Hematopoietic multipotent progenitor cell treated with erythropoietin and hydrocortisone succinate and interleukin-3 and kit ligand, for 15 days (in vitro differentiated cells): ENCODE measurements around the gene CMSS1.
A peak's percentile ranks its signal among the peaks of the same experiment; 100 is the strongest.
"Not testable (repeated sequence)": the region's sequence is repeated elsewhere in the genome, so short reads cannot be mapped to it uniquely, and the experiment has no call there.

Experiments used
- DNase-seq: peaks from one replicate; pipeline ENCODE4 v3.0.0-alpha.2; 2015; ENCODE audit warnings: low spot score

CMSS1 gene

DNA sequence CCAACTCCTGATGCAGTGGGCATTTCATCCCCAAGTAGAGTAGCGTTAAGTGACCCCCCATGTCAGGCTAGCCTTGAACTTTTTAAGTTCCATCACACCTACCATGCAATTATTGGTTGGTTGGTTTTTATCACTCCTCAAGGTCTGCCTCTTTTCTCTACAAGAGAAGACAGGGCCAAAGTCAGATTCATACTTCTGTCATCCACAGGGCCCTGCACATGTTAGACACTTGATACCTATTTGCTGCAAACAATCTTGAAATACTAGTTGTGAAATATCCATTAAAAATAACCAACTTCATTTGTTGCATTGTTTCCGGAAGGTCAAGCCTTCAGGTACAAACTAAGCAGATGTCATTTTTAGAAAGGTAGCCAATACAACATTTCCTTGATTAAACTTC lies 1.2 kb downstream of the CMSS1 start:
- DNase-seq, result no peak

DNA sequence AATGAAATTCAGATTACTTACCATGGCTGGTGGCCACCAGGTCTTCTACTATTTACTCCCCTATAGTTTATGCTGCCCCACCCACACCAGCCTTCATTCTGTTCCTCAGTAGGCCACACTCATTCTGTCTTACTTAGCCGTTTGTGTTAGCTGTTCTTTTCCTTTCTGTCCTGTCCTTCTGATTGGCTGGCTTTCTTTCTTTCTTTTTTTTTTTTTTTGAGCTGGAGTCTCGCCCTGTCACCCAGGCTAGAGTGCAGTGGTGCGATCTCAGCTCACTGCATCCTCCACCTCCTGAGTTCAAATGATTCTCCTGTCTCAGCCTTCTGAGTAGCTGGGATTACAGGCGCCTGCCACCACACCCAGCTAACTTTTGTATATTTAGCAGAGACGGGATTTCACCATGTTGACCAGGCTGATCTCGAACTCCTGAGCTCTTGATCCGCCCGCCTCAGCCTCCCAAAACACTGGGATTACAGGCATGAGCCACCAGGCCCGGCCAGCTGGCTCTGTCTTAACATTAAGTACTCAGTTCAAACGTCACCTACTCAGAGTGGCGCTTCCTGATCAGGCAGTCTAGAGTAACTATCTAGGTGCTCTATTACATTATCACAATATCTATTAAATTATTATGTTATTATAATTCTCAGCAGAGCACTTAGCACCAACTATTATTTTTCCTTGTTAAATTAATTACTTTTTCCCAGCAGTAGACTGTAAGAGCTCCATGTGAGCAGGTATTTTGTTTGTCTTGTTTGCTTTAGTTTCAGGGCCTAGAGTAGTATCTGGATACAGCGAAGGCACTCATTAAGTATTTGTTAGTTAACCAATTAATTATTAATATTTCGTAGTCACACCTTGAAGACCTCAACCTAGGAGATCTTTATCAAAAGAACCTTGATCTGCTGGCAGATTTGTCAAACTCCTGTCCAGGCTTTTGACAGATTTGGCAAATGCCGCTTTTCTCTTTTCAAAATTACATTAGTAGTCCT lies 6.4 kb downstream of the CMSS1 start:
- no peak for DNase-seq

DNA sequence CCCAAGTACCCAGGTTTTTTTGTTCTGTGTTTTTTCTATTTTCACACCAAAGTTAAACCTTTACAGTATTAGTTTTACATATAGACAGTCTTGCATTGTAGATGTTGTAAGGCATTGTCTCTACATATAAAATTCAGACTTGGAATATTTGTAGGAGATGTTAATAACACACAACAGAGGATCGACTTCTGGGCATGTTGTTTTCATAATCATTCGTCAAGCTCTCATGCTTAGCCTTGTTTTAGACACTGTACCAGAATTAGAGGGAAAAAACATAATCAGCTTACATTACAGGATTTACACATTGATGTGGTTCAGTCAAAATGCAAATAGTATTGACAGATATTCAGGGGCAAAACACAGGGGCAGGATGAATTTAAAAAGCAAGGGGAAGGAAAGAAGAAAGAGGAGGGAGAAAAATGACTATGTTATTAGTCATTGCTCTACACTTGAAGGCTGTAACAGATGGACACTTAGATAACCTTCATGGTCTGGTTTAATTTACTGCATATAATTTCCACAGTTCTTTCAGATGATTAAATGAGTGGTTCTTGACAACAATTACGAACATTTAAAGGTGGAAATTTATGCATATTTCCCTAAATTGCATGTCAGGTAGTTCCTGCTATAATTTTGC lies 7.5 kb downstream of the CMSS1 start:
- DNase-seq, result peak; percentile 64

DNA sequence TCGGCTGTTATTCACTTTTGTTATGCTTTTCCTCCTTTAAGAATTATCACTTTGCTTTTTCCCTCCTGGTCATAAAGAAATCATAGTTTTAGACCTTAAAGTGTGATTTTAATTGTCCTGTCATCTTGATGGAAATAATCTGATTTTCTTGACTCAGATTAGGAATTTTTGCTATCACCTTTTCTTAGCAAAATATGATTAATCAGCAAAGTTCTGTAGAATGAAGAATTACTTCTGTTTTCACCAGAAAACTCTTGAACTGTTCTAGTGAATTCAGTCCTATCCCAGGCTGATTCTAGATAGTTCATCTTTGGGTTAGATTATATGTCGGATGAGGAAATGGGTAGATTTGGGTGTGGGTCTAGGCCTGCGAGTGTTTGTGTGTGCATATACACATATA lies 12.2 kb downstream of the CMSS1 start:
- DNase-seq, result no peak

DNA sequence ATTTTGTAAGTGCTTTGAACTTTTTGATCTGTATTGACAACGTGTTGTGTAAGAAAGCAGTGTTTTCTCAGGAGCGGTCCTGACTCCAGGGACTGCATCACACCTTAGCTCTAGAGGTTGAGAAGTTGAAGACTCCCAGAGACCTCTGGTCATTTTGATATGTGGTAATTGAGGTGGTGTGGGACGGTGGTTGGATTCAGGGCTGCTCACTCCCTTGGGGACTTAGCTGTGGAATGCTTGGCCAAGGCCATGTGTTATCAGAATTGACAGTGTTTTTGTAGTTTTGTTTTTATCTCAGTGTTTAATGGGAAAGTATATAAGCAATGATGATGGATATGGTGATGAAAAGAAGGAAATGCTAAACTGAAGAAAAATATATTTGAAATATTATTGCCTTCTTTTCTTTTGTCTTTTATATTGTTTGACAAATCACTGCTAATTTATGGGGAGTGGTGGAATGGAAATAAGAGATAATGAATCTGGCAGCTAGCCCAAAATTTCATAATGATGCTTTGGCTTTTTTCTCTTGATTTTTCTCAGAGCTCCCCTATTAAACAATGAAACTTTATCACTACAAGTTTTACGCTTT lies 16.0 kb downstream of the CMSS1 start:
- DNase-seq, result no peak

- DNase-seq, result no peak
Observed at GRCh38 chr3:99834211-99834957, 16.7 kb downstream of the CMSS1 start.

- DNase-seq, result no peak
Observed at GRCh38 chr3:99836681-99837080, 19.0 kb downstream of the CMSS1 start.

DNA sequence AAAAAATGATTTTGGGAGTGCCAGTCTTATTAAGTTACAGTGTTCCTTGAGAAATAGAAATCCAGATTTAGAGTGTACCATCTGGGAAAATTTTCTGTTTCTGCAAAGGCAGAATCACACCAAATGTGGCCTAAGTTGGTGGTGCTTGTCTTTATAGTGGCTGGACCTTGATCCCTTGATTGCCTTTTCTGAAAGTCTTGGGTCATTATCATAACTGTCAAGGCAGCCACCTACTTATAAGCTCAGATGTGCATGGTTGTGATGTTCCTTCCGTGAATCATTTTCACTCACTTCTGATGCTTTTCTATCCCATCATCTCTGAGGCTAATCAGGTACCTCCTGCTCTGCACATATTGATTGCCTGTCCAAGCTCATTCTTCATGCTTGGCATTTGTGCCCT lies 20.1 kb downstream of the CMSS1 start:
- no peak for DNase-seq

DNA sequence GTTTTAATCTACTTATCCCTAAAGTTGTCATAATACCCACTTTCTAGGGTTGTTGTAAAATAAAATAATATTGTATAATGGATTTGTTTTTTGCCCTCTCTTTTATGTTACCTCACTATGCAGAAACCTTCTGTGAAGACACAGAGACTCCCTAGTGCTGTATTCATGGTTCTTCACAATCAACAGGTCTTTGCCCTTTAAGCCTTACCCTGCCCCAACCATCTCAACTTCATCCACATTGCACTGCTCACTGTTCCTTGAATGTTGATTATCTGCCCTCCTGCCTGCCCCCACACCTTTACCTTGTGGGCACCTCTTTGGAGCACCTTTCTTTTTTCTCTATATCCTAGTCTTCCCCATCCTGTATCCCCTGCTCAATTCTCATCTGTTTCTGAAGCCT lies 21.1 kb downstream of the CMSS1 start:
- DNase-seq, result no peak

DNA sequence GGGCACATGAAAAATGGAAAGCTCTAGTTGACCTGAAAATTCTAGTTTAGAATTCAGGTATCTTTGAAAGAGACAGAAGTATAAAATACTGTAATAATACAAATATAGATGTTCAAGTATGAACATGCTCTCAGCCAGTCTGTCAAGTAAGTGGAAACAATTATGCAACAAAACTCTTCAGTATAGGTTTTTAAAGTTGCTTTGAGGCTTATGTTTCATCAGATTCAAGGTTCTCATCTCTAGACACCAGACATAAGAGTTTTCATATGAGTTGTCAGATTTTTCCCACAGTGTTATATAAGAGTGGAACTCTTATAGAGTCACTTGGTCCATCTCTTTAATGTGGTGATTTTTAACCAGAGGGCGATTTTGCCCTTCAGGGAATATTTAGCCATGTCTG lies 22.0 kb downstream of the CMSS1 start:
- no peak for DNase-seq

- not testable (repeated sequence) for DNase-seq
Observed at GRCh38 chr3:99841949-99842348, 24.3 kb downstream of the CMSS1 start.

- DNase-seq, result peak; percentile 12
Observed at GRCh38 chr3:99842826-99843589, 25.3 kb downstream of the CMSS1 start.

DNA sequence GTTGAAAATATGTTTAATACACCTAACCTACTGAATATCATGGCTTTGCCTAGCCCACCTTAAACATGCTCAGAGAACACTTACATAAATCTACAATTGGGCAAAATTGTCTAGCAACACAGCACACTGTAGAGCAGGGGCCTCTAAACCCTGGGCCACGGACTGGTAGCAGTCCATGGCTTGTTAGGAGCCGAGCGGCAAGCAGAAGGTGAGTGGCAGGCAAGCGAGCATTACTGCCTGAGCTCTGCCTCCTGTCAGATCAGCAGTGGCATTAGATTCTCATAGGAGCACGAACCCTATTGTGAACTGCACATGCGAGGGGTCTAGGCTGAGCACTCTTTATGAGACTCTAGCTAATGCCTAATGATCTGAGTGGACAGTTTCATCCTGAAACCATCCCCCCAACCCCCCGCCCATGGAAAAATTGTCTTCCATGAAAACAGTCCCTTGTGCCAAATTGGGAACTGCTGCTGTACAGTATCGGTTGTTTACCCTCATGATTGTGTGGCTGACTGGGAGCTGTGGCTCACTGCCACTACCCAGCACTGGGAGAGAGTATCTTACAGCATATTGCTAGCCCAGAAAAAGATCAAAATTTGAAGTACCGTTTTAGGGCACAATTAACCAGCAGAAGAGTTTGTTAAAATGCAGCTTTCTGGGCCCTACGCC lies 26.1 kb downstream of the CMSS1 start:
- no peak for DNase-seq

DNA sequence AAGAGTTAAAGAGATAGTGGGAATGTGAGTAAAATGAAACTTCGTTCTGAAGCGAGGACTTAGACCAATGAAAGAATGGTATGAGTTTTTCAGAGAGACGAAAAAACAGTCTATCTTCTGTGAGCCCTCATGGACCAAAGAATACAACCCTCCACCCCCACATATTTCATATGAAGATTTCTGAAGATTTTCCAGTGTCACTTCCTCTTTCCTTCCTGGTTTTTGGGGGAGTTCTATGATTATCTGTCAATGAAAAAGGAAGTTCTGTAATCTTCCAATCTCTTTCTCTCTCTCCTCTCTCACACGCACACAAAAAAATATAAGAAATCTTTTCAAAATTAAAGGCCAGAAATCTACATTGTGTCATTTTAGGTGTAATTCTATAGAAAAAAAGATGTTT lies 27.7 kb downstream of the CMSS1 start:
- no peak for DNase-seq

- DNase-seq, result no peak
Observed at GRCh38 chr3:99845999-99846398, 28.3 kb downstream of the CMSS1 start.

GRCh38 chr3:99846477-99847160 lies 29.0 kb downstream of the CMSS1 start:
- DNase-seq, result no peak

DNA sequence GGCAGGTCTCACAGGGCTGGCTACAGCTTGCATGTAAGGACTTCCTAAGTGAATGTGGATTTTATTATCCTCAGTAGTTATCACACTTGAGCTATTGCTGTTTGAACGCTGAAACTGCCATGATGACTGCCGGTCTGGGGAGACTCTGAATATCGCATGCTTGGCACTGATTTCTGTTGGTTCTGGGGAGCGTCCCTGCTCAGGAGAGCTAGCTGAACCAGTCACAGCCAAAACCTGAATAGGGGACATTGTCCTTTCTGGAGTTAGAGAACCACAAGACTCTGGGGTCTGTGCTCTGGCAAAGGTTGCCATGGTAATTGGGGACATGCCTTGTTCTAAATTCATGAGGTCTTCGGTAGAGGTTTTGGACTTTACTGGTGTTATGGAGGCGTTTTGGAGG lies 30.8 kb downstream of the CMSS1 start:
- DNase-seq, result no peak

DNA sequence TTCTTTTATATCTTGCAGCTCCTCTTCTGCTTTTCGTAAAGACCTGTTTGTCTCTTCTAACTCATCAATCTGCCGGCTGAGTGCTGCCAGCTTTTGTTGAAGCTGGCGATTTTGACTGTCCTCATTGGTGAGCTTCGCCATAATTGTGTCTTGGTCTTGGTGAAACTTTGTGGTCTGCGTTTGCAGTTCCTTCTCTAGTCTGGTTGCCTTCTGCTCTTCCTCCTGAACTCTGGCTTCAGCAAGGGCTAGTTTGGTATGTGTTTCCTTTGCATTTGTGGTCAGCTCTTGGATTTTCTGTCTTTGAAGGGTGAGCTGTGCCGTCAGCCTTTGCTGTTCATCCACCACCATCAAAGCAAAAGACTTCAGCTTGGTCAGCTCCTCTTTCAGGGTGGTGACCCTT lies 32.9 kb downstream of the CMSS1 start:
- DNase-seq, result no peak

- no peak for DNase-seq
Observed at GRCh38 chr3:99851955-99852354, 34.3 kb downstream of the CMSS1 start.

GRCh38 chr3:99852851-99853250 lies 35.2 kb downstream of the CMSS1 start:
- DNase-seq, result no peak
